Hepatic stellate cell (primary cell): Measurements from ENCODE around the gene DUSP10.

Experiments used
- DNase-seq: peaks from one replicate; pipeline ENCODE4 v3.0.0; 2011; ENCODE audit warnings: low spot score

DUSP10 gene

GRCh38 chr1:221712776-221713431, 29.0 kb downstream of the DUSP10 start:
- no peak for DNase-seq

GRCh38 chr1:221712198-221712684, 29.6 kb downstream of the DUSP10 start:
- DNase-seq = peak; percentile 41

DNA sequence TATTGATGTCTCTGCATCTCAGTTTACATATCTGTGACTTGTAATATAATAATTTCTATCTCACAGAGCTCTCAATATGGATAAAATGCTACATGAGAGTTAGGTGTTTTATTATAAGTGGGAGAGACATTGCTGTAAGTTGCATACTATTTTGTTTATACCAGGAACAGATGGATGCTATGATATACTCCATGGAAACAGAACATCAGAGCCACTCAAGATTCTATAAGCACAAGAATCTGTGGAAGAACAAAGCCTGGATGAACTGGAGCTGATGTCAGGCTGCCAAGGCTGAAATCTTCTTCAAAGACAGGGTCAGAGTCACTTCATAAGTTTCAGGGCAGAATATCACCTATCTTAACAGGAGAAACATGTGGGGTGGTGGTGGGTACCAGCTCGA, 30.2 kb downstream of the DUSP10 start:
- no peak for DNase-seq

DNA sequence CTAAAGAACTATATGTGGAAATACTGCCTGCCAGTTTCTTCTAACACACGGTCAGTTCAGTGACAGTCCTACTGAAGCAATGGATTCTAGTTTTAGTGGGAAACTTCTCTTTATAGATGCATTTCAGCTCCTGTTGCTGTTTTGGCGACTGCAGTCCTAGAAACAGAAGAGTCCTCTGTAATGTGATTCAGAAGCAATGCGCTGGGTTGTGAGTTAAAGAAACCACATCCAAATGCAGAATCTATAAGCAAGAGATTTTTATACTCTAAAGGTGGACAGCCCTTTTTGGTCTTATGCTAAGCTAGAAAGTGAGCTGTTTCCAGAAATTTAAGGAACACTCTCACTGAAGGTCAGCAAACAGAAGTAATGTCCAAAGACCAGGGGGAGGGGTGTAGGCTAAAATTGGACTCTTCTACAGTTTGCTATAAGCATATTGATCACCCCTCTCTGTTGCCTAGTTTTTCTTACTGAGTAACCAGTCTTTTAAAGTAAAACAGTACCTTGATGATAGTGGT, 30.8 kb downstream of the DUSP10 start:
- no peak for DNase-seq

GRCh38 chr1:221709854-221710253, 32.0 kb downstream of the DUSP10 start:
- no peak for DNase-seq

DNA sequence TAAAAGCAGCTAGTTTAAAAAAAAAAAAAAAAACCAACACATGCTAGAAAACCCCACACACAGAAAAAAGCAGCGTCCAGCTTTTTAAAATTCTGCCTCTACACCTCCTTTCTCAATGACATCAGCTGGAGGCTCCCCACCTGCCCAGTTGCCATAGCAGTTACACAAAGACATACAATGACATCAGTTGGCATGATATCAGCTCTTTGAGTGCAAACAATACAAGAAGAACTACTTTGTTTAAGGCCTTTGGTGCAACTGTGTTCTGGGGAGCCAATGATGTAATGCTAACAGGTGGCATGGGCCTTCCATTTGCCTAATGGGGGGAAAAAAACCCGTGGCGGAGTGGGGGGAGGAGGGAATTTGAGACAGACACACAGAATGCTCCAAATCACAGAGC, 32.9 kb downstream of the DUSP10 start:
- no peak for DNase-seq

DNA sequence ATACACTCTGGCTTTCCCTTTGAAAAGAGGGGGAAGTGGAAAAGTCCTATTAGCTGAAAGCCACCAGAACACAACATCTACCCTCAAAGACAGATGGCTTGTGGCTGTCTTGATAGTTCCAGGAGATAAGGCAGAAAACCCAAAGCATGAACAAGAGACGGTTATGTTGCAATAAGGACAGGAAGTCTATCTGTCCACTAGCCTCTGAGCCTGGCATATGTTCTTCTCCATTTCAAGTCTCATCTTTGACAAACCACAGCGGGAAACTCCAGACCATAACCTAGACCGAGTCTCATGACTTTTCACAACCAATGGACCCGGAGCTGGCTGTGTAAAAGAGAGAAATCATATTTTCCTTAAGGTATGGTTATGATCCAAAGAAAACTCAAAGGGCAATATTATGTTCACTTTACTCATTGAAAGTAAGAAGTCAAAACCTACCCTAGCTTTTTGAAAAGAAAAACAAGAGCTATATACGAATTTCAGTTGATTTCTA, 33.8 kb downstream of the DUSP10 start:
- DNase-seq = no peak

GRCh38 chr1:221706876-221707582, 34.9 kb downstream of the DUSP10 start:
- DNase-seq = no peak

- DNase-seq = no peak
These were observed 35.7 kb downstream of the DUSP10 start for GRCh38 chr1:221706191-221706590.

- no peak for DNase-seq
These were observed 37.6 kb downstream of the DUSP10 start for GRCh38 chr1:221704306-221704705.

DNA sequence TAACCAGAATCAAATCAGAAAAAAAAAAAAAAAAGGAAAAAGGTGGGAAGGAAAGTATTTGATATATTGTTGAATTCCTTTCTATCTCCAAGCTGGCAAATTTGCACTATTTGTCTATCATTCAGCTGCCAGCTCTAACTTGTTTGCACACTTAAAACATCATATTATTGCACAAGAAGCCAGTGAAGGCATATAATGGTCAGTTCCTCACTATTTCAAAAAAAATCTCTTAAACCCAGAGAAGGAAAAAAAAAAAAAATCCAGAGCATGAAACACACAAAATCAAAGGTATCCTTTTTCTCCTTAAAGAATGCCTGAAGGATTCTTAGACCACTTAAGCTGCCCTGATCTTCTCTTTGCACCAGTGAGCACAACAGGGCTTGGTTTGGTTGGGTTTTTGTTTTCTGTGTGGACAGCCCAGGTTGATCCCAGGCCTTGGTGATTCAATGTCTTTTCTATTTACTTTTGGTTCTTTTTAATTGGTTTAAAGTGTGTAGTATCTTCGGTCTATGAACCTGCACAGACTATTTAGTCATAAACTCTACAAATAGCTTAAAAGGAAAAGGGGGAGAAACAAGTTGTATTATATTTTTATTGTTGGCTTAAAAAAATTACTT, 40.2 kb downstream of the DUSP10 start:
- DNase-seq = no peak

GRCh38 chr1:221700948-221701347, 40.9 kb downstream of the DUSP10 start:
- DNase-seq = no peak

DNA sequence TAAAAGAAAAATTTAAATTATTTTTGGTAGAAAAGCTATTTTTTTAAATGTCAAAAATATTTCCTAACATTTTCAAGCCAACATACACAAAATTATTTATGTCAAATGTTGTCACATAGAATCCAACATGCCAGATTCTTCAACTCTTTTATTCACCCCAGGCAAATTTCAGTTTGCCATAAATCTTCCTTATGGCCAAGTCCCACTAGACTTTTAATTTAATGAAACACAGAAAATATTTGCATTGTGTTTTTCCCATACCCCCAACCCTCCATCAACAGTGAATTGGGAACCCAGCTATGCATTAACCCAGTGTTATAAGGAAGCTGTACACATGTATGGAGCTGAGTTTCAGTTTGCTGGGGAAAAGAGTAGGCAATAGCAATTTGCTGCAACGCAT, 41.4 kb downstream of the DUSP10 start:
- DNase-seq = no peak

DNA sequence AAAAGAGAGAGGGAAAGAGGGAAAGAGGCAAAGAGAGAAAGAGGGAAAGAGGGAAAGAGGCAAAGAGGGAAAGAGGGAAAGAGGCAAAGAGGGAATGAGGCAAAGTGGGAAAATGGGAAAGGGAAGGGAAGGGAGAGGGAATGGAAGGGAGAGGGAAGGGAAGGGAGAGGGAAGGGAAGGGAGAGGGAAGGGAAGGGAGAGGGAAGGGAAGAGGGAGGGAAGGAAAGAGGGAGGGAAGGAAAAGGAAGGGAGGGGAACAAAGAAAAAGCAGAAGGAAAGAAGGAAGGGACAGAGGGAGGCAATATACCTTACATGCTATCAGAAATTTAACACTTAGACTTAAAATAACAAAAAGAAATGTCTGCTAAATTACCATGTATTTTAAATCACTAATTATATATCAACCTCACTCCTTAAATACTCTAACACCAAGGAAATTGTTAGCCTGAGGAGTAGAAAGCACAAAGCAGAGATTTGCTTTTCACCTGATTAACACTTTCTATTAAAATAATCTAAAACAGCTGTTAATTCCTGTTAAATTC, 41.8 kb downstream of the DUSP10 start:
- no peak for DNase-seq

DNA sequence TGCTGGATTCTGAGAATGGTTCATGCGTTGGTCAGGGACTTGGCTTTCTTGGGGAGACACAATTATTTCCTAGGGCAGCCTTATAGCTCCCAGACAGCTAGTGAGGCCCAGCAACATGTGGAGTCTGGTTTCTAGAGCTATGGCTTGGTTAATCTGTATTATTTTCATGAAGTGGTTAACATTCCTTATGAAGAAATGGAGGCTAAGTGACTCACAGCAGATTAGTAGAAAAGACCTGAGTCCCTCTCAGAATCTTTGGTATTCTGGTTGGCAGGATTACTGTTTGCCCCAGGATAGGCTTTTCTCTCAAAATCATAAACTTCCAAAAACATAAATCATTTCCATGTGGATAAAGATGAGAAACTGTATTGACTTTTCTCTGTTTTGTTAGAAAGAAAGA, 42.3 kb downstream of the DUSP10 start:
- peak; percentile 22 for DNase-seq

DNA sequence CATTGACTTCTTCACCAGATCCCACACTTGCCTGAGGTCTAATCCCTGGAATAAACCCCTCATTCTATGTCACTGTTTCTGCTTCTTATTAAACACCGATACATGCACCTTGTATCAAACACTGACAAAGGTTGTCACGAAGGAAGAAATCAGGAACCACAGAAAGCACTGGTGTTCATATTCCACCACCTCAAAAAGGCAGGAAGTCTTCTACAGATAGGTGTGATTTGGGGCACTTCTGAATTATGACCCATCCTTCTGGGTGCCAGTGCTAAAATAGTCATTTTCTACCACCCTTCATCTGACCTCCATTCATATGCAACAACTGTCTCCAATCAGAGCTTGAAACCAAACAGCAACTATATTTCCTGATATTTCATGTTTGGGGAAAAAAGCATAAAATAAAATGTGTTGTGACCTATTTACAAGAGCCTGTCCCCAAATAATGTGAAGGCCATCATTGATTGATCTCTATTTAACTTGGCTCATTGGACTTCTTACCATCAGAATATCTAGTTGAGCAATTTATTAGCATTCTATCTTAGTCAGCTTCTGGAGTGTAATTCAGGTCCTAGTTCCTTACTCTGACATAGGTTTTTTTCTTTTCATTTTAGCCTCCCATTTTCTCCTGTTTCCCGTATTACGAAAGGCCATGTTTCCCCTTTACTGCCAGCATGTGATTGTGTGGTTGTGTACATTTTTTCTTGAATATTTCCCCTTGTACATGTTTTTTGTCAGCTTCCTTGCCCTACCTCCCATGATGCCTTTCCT, 43.1 kb downstream of the DUSP10 start:
- DNase-seq = no peak

DNA sequence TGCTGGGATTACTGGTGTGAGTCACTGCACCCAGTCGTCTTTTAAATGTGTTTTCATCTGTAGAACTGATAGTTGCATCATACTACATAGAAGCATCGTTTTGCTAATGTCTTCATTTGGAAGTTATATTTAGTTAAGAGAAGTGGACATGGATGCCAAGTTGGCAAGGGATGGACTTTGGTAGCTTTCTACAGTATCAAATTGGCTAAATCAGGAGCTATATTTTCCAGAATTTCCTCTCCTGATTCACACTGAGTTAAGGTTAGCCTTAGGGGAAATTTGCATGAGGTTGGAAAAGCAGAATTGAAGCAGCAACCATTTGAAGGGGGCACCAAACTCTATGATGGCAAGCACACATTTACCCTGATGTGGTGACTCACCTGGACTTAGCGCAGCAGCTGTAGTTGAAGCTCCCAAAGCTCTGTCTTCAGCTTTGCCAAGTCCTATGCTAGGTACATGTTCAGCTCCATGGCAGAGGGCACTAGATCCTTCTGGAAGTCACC, 43.9 kb downstream of the DUSP10 start:
- no peak for DNase-seq

GRCh38 chr1:221696718-221697461, 45.0 kb downstream of the DUSP10 start:
- DNase-seq = no peak

DNA sequence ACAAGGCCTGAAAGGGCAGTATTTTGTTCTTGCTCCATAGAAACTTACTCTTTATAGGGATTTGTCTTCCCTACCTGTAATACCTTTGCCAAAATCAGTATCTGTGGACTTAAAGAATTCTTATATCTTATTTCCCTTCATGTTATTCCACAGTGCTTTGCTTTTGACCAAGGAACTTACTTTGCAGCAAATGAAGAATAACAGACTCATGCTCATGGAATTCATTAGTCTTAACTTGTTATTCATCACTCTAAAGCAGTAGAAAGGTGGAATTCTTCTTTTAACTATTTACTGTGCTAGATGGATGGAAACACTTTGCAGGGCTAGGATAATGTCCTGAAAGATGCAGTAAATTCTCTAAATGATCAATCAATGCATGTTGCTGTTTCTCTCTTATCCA, 45.9 kb downstream of the DUSP10 start:
- DNase-seq = no peak

- no peak for DNase-seq
These were observed 46.6 kb downstream of the DUSP10 start for GRCh38 chr1:221695301-221695700.

GRCh38 chr1:221694109-221694508, 47.8 kb downstream of the DUSP10 start:
- DNase-seq = no peak
